ENCODE data around the gene DCTPP1. TPM values are rescaled to one million over a fixed set of nuclear protein-coding genes. Genes with fewer than 3 reads are reported as not detected.
A peak's percentile ranks its signal among the peaks of the same experiment; 100 is the strongest.
"Not testable (repeated sequence)": the region's sequence is repeated elsewhere in the genome, so short reads cannot be mapped to it uniquely, and the experiment has no call there.

DCTPP1 gene
- total RNA-seq, 4 donors from 2014 or later, result 18.8 to 26.4 (median 22.5) TPM

- no peak for DNase-seq
- H3K27me3 ChIP-seq, result no peaks in the 10 kb centered on the region
- no peaks in the 10 kb centered on the region for H3K4me1 ChIP-seq
- no peak overlapping the region for H3K4me3 ChIP-seq (replicated peaks in 1 of 3)
- WGBS, 2 donors, result 85 to 86% methylated on average over 7 of the region's 7 CpGs
- no peaks in the 10 kb centered on the region for H3K9me3 ChIP-seq
- H3K36me3 ChIP-seq, result no peaks in the 10 kb centered on the region
- no peak overlapping the region for H3K27ac ChIP-seq
- TF ChIP-seq, protein P1, sequence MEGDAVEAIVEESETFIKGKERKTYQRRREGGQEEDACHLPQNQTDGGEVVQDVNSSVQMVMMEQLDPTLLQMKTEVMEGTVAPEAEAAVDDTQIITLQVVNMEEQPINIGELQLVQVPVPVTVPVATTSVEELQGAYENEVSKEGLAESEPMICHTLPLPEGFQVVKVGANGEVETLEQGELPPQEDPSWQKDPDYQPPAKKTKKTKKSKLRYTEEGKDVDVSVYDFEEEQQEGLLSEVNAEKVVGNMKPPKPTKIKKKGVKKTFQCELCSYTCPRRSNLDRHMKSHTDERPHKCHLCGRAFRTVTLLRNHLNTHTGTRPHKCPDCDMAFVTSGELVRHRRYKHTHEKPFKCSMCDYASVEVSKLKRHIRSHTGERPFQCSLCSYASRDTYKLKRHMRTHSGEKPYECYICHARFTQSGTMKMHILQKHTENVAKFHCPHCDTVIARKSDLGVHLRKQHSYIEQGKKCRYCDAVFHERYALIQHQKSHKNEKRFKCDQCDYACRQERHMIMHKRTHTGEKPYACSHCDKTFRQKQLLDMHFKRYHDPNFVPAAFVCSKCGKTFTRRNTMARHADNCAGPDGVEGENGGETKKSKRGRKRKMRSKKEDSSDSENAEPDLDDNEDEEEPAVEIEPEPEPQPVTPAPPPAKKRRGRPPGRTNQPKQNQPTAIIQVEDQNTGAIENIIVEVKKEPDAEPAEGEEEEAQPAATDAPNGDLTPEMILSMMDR (IDR thresholded peaks at IDR 0.05), result no peak
- no peak for TF ChIP-seq POLR2A (IDR thresholded peaks at IDR 0.05)
- intact Hi-C loops (cut with DNase I), result no loop called here
These were observed 34.2 kb upstream of the DCTPP1 start for GRCh38 chr16:30464078-30464477.

DNA sequence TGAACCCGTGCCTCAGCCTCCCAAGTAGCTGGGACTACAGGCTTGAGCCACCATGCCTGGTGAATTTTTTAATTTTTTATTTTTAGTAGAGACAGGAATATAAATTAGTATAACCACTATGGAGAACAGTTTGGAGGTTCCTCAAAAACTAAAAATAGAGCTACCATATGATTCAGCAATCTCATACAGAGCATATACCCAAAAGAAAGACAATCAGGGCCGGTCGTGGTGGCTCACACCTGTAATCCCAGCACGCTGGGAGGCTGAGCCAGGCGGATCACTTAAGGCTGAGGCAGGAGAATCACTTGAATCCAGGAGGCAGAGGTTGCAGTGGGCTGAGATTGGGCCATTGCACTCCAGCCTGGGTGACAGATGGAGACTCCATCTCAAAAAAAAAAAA is 31.6 kb upstream of the DCTPP1 start:
- 92 to 94% methylated on average over 5 of the region's 5 CpGs for WGBS, 2 donors
- H3K27ac ChIP-seq; H3K4me1 ChIP-seq; DNase-seq; H3K4me3 ChIP-seq (replicated peaks in 1 of 3); H3K27me3 ChIP-seq; H3K9me3 ChIP-seq; H3K36me3 ChIP-seq; intact Hi-C loops (cut with DNase I): not testable (repeated sequence)

- 82% methylated on average over 11 of the region's 11 CpGs for WGBS, 2 donors
- Histone ChIP-seq H3K36me3 (no peaks in the 10 kb centered on the region), H3K9me3 (no peaks in the 10 kb centered on the region), H3K27ac (no peak overlapping the region), H3K4me1 (no peaks in the 10 kb centered on the region), H3K4me3 (replicated peaks in 1 of 3) (no peak overlapping the region), H3K27me3 (no peaks in the 10 kb centered on the region)
- intact Hi-C loops (cut with DNase I), result no loop called here
- DNase-seq, result no peak
- TF ChIP-seq, protein P1 (IDR thresholded peaks at IDR 0.05), result no peak
- no peak for TF ChIP-seq POLR2A (IDR thresholded peaks at IDR 0.05)
These were observed 29.6 kb upstream of the DCTPP1 start for GRCh38 chr16:30459456-30459855.

DNA sequence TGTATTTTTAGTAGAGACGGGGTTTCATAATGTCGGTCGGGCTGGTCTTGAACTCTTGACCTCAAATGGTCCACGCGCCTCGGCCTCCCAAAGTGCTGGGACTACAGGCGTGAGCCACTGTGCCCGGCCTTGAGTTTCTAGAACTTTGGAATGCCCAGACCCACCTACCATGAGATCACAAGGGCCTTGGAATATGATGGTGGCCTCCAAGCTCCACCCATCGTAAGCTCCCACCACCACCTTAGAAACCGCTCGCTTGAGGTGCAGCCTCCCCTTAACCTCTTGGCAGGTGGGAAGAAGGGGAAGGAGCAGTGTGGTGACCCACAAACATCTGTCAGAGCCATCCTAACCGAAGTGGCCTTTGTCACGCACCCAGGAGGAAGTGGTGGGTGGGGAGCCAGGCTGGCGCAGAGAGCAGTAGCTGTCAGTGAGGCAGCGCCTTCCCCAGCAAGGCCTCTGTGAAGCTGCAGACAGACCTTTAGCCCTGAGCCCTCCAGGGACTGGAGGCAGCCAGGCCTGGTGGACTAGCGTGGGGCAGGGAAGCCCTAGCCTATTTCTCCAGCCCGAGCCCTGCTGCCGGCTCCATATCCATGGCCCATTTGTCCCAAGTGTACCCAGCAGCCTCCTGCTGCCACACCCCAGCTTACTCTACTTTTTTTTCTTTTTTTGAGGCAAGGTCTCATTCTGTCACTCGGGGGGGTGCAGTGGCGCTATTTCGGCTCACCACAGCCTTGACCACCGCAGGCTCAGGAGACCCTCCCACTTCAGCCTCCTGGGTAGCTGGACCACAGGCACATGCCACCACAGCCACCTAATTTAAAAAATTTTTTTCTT is 28.9 kb upstream of the DCTPP1 start:
- TF ChIP-seq POLR2A (IDR thresholded peaks at IDR 0.05), result no peak
- TF ChIP-seq, protein P1 (IDR thresholded peaks at IDR 0.05), result no peak
- peak; percentile 8 to 17 for DNase-seq
- WGBS, 2 donors, result 77 to 83% methylated on average over 20 to 22 of the region's 22 CpGs

DNA sequence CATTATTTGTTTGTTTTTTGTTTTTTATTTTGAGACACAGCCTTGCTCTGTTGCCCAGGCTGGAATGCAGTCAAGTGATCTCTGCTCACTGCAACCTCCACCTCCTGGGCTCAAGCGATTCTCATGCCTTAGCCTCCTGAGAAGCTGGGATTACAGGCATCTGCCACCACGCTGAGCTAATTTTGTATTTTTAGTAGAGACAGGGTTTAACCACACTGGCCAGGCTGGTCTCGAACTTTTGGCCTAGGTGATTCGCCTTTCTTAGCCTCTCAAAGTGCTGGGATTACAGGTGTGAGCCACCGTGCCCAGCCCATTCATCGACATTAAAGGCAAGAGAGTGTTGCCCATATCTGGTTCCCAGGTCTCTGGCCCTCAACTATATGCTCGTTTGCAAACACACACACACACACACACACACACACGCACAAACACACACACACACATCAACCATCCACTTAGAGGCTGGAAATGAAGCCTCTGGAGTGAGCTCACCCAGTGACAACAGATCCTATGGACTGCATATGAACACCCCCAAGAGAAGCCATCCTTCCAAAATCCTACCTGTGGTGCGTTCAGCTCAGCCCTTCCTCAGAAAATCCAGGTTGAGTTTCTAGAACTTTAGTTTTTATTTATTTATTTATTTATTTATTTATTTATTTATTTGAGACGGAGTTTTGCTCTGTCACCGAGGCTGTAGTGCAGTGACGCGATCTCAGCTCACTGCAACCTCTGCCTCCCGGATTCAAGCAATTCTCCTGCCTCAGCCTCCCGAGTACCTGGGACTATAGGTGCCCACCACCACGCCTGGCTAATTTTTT is 28.1 kb upstream of the DCTPP1 start:
- 89 to 92% methylated on average over 16 of the region's 16 CpGs for WGBS, 2 donors
- DNase-seq, result no peak
- Histone ChIP-seq H3K9me3 (no peaks in the 10 kb centered on the region), H3K36me3 (no peaks in the 10 kb centered on the region), H3K4me3 (replicated peaks in 1 of 3) (no peak overlapping the region), H3K4me1 (no peaks in the 10 kb centered on the region), H3K27ac (no peak overlapping the region), H3K27me3 (no peaks in the 10 kb centered on the region)
- intact Hi-C loops (cut with DNase I), result no loop called here
- TF ChIP-seq, protein P1 (IDR thresholded peaks at IDR 0.05), result no peak
- no peak for TF ChIP-seq POLR2A (IDR thresholded peaks at IDR 0.05)

More for the DNA sequence above, 28.9 kb upstream of the DCTPP1 start:
- Histone ChIP-seq H3K27ac (no peak overlapping the region), H3K36me3 (no peaks in the 10 kb centered on the region), H3K27me3 (no peaks in the 10 kb centered on the region), H3K4me3 (replicated peaks in 1 of 3) (no peak overlapping the region), H3K9me3 (no peaks in the 10 kb centered on the region), H3K4me1 (no peaks in the 10 kb centered on the region)
- intact Hi-C loops (cut with DNase I), result no loop called here
